SK-N-SH treated with all-trans-retinoic acid at 6 μM for 48 hours (cell line): ENCODE results near the gene MSLN.

Source experiments
- ATAC-seq: fragments of 200-7000 bp; cut with Tn5 transposase; 3 replicates; pipeline ENCODE4 v1.9.1; 2020; ENCODE audit warnings: mild to moderate bottlenecking, moderate library complexity
- ARNTL ChIP-seq: fragments of 450-650 bp; formaldehyde crosslinking; IDR thresholded peaks from 2 replicates; pipeline ENCODE4 v1.5.0; 2020; ENCODE audit warnings: low read depth, mild to moderate bottlenecking, moderate library complexity, borderline replicate concordance
- BACH2 ChIP-seq: fragments of 250-450 bp; sonication (Bioruptor Pico); IDR thresholded peaks from 2 replicates; pipeline ENCODE4 v1.9.0; 2021; ENCODE audit warnings: mild to moderate bottlenecking, borderline replicate concordance
- CREB5 ChIP-seq: fragments of 250-450 bp; sonication (Bioruptor Pico); IDR thresholded peaks from 2 replicates; pipeline ENCODE4 v1.5.1; 2020; ENCODE audit warnings: low read depth, mild to moderate bottlenecking, moderate library complexity
- CSDC2 ChIP-seq: fragments of 250-450 bp; sonication (Bioruptor Pico); IDR thresholded peaks from 2 replicates; pipeline ENCODE4 v1.5.0; 2020; ENCODE audit warnings: mild to moderate bottlenecking, moderate library complexity
- CSRNP3 ChIP-seq: fragments of 250-450 bp; sonication (Bioruptor Pico); IDR thresholded peaks from 2 replicates; pipeline ENCODE4 v1.5.1; 2021; ENCODE audit warnings: mild to moderate bottlenecking, moderate library complexity
- GLIS3 ChIP-seq: fragments of 250-450 bp; sonication (Bioruptor Pico); IDR thresholded peaks from 2 replicates; pipeline ENCODE4 v1.5.0; 2020; ENCODE audit warnings: mild to moderate bottlenecking, moderate library complexity
- ISL1 ChIP-seq: fragments of 250-450 bp; sonication (Bioruptor Pico); IDR thresholded peaks from 2 replicates; pipeline ENCODE4 v2.1.2; 2022; ENCODE audit warnings: mild to moderate bottlenecking, moderate library complexity
- PATZ1 ChIP-seq: fragments of 250-450 bp; sonication (Bioruptor Pico); IDR thresholded peaks from 2 replicates; pipeline ENCODE4 v1.8.0; 2020; ENCODE audit warnings: mild to moderate bottlenecking, moderate library complexity, borderline replicate concordance
- PPARA ChIP-seq: fragments of 250-450 bp; sonication (Bioruptor Pico); IDR thresholded peaks from 2 replicates; pipeline ENCODE4 v1.5.0; 2020; ENCODE audit warnings: mild to moderate bottlenecking, borderline replicate concordance
- RARB ChIP-seq: fragments of 250-450 bp; sonication (Bioruptor Pico); IDR thresholded peaks from 2 replicates; pipeline ENCODE4 v1.8.0; 2021; ENCODE audit warnings: mild to moderate bottlenecking, moderate library complexity
- SNAI2 ChIP-seq: fragments of 250-450 bp; sonication (Bioruptor Pico); IDR thresholded peaks from 2 replicates; pipeline ENCODE4 v1.5.0; 2020; ENCODE audit warnings: mild to moderate bottlenecking, moderate library complexity
- TCF4 ChIP-seq: fragments of 250-450 bp; sonication (Bioruptor Pico); IDR thresholded peaks from 2 replicates; pipeline ENCODE4 v1.8.0; 2021; ENCODE audit warnings: mild to moderate bottlenecking, moderate library complexity, borderline replicate concordance
- TOX ChIP-seq: fragments of 250-450 bp; sonication (Bioruptor Pico); IDR thresholded peaks from 2 replicates; pipeline ENCODE4 v1.8.0; 2021; ENCODE audit warnings: mild to moderate bottlenecking, moderate library complexity, borderline replicate concordance
- ZFP3 ChIP-seq: fragments of 250-450 bp; sonication (Bioruptor Pico); IDR thresholded peaks from 2 replicates; pipeline ENCODE4 v1.5.0; 2020; ENCODE audit warnings: mild to moderate bottlenecking, moderate library complexity
- ZFP30 ChIP-seq: fragments of 450-650 bp; formaldehyde crosslinking; IDR thresholded peaks from 2 replicates; pipeline ENCODE4 v1.5.0; 2022; ENCODE audit warnings: mild to moderate bottlenecking, moderate library complexity
- ZNF565 ChIP-seq: fragments of 450-650 bp; formaldehyde crosslinking; conservative IDR thresholded peaks from 2 replicates; pipeline ENCODE4 v1.5.0; 2020; ENCODE audit warnings: low read depth, mild to moderate bottlenecking, moderate library complexity
- ZNF8 ChIP-seq: fragments of 450-650 bp; formaldehyde crosslinking; IDR thresholded peaks from 2 replicates; pipeline ENCODE4 v1.5.0; 2020; ENCODE audit warnings: mild to moderate bottlenecking, moderate library complexity
- TF ChIP-seq, protein P1 (sequence below): fragments of 250-450 bp; sonication (Bioruptor Pico); IDR thresholded peaks from 2 replicates; pipeline ENCODE4 v1.8.0; 2021; ENCODE audit warnings: low read depth, mild to moderate bottlenecking, moderate library complexity, borderline replicate concordance

The MSLN gene

DNA sequence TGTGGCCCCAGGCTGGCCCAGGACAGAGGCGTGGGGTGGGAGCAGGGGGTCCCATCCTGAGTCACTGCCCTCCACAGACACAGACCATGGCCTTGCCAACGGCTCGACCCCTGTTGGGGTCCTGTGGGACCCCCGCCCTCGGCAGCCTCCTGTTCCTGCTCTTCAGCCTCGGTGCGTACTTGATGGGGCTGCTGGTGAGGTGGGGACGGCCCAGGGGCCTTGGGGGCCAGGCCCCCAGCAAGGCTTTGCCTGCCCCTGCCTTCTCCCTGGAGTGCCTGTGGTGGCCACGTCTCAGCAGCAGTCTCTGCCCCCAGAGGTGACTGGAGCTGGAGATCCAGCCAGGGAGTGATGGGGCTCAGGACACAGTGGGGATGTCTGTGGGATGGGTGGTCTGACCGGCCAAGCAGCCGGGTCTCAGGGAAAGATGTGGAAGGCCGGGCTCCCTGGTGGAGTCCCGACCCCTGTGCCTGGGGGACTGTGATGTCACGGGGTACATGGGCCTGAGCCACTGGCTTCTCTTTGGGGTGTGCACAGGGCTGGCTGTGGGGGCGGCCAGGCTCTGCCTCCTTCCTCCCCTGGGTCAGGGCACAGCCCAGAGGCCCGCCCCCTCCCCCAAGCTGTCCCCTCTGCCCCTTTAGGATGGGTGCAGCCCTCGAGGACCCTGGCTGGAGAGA, 2.2 kb downstream of the MSLN start:
- ATAC-seq, result no peak
- TF ChIP-seq BACH2 (CRISPR knock-in tag) (no peak), ZNF565 (CRISPR knock-in tag) (no peak), PATZ1 (CRISPR knock-in tag) (no peak), RARB (CRISPR knock-in tag) (no peak), ZNF8 (CRISPR knock-in tag) (no peak), ZFP3 (no peak), ZFP30 (CRISPR knock-in tag) (no peak), TCF4 (CRISPR knock-in tag) (no peak)

GRCh38 chr16:763369-764183, 3.0 kb downstream of the MSLN start:
- no peak for ATAC-seq
- no peak for TF ChIP-seq ZFP3
- no peak for TF ChIP-seq CSDC2 (CRISPR knock-in tag)
- TF ChIP-seq PATZ1 (CRISPR knock-in tag), result no peak
- TF ChIP-seq GLIS3 (CRISPR knock-in tag), result no peak
- no peak for TF ChIP-seq CSRNP3 (CRISPR knock-in tag)
- TF ChIP-seq ISL1 (CRISPR knock-in tag), result no peak
- TF ChIP-seq, protein P1, sequence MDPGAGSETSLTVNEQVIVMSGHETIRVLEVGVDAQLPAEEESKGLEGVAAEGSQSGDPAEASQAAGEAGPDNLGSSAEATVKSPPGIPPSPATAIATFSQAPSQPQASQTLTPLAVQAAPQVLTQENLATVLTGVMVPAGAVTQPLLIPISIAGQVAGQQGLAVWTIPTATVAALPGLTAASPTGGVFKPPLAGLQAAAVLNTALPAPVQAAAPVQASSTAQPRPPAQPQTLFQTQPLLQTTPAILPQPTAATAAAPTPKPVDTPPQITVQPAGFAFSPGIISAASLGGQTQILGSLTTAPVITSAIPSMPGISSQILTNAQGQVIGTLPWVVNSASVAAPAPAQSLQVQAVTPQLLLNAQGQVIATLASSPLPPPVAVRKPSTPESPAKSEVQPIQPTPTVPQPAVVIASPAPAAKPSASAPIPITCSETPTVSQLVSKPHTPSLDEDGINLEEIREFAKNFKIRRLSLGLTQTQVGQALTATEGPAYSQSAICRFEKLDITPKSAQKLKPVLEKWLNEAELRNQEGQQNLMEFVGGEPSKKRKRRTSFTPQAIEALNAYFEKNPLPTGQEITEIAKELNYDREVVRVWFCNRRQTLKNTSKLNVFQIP (CRISPR knock-in tag), result no peak
- TF ChIP-seq ARNTL, result no peak
- no peak for TF ChIP-seq BACH2 (CRISPR knock-in tag)

DNA sequence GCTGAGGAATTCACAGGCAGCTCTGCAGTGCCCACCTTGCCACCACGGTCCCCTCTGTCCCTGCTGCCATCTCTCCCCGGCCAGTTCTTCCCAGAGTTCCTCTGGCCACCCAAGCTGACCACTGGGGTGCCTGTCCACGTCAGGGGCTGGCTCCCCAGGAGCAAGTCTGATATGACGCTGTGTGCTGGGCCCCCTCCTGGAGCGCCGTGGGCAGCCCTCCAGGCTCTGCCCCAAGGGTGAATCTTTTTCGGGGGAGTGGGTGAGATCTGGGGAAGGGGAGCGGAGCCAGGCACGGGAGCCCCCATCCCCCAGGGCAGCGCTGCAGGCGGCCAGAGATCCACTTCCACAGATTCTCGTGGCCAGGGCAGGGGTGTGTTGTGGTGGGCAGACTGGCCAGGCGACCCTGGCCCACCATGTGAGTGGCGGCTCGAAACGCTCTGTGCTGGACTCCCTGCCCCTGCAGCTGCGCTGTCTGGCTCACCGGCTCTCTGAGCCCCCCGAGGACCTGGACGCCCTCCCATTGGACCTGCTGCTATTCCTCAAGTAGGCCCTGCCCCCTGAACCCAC, 3.7 kb downstream of the MSLN start:
- TF ChIP-seq CREB5 (CRISPR knock-in tag) (no peak), CSDC2 (CRISPR knock-in tag) (no peak), ZNF8 (CRISPR knock-in tag) (no peak), ISL1 (CRISPR knock-in tag) (no peak), TOX (no peak), ZFP3 (no peak), SNAI2 (no peak), BACH2 (CRISPR knock-in tag) (no peak), PPARA (CRISPR knock-in tag) (no peak)
- ATAC-seq, result no peak; the same call in 2 of the 3 replicates
